H1 (cell line): ENCODE data around the gene AURKB. TPM values are rescaled to one million over a fixed set of nuclear protein-coding genes. Genes with fewer than 3 reads are reported as not detected.

Source experiments
- ASH2L ChIP-seq: fragments of 200-600, 300-600 bp; sonication (generic); IDR thresholded peaks from one replicate; pipeline ENCODE4 v1.7.1; 2017; ENCODE audit warnings: low read length
- BCL11A ChIP-seq, 2 experiments: IDR thresholded peaks; one replicate each; pipeline ENCODE4 v1.6.1; 2011; ENCODE audit warnings: low read depth in 2 of 2, low read length in 2 of 2, mild to moderate bottlenecking in 2 of 2
- CBX8 ChIP-seq: fragments of 300-800, 300-1000 bp; sonication (generic); IDR thresholded peaks from 2 replicates; pipeline ENCODE4 v1.7.1; 2016; ENCODE audit warnings: low read depth, low read length, borderline replicate concordance
- CHD1 ChIP-seq: IDR thresholded peaks from 2 replicates; pipeline ENCODE4 v1.6.1; 2012; ENCODE audit warnings: low read depth, low read length, improper control_type of control experiment
- CTCF ChIP-seq, 3 experiments: IDR thresholded peaks; 1 replicate in 2 of 3; 2 replicates in 1 of 3; pipeline versions ENCODE4 v1.5.1 to v1.6.1; 2011; ENCODE audit warnings: low read length in 3 of 3, mild to moderate bottlenecking in 3 of 3, inconsistent platforms in 2 of 3, low read depth in 1 of 3, moderate library complexity in 1 of 3; ENCODE audit not compliant: insufficient read depth in 1 of 3; ENCODE audit errors: control extremely low read depth in 1 of 3
- E2F6 ChIP-seq: IDR thresholded peaks from 2 replicates; pipeline ENCODE4 v1.6.1; 2012; ENCODE audit warnings: inconsistent platforms
- EP300 ChIP-seq, 2 experiments: IDR thresholded peaks; 1 replicate in 1 of 2; 2 replicates in 1 of 2; pipeline ENCODE4 v1.6.1; 2011 to 2012; ENCODE audit warnings: low read depth in 2 of 2, low read length in 2 of 2, mild to moderate bottlenecking in 2 of 2, borderline replicate concordance in 1 of 2, inconsistent platforms in 1 of 2, moderate library complexity in 1 of 2
- FOSL1 ChIP-seq: IDR thresholded peaks from 2 replicates; pipeline ENCODE4 v1.6.1; 2011; ENCODE audit warnings: mild to moderate bottlenecking, low read depth, low read length, moderate library complexity; ENCODE audit not compliant: insufficient read depth
- GABPA ChIP-seq: IDR thresholded peaks from 2 replicates; pipeline ENCODE4 v1.6.1; 2011; ENCODE audit warnings: mild to moderate bottlenecking, low read length, moderate library complexity, borderline replicate concordance; ENCODE audit not compliant: insufficient read depth
- GTF2F1 ChIP-seq: IDR thresholded peaks from 2 replicates; pipeline ENCODE4 v1.6.1; 2012; ENCODE audit warnings: low read depth, low read length, improper control_type of control experiment, borderline replicate concordance
- JUND ChIP-seq: IDR thresholded peaks from 2 replicates; pipeline ENCODE4 v1.6.1; 2011; ENCODE audit warnings: mild to moderate bottlenecking, improper control_type of control experiment, low read length
- KDM4A ChIP-seq: IDR thresholded peaks from one replicate; pipeline ENCODE4 v1.7.1; 2012; ENCODE audit warnings: low read depth, mild to moderate bottlenecking, moderate library complexity, low read length, inconsistent platforms; ENCODE audit not compliant: severe bottlenecking
- KDM5A ChIP-seq: fragments of 200-600 bp; IDR thresholded peaks from 2 replicates; pipeline ENCODE4 v1.7.1; 2012; ENCODE audit warnings: mild to moderate bottlenecking, low read length, inconsistent platforms, mixed read lengths
- NRF1 ChIP-seq: IDR thresholded peaks from 2 replicates; pipeline ENCODE4 v1.6.1; 2011; ENCODE audit warnings: mild to moderate bottlenecking, low read depth, low read length, improper control_type of control experiment
- POLR2A ChIP-seq, 2 experiments: IDR thresholded peaks; 1 replicate in 1 of 2; 2 replicates in 1 of 2; pipeline ENCODE4 v1.6.1; 2011; ENCODE audit warnings: low read depth in 2 of 2, low read length in 2 of 2, mild to moderate bottlenecking in 2 of 2; ENCODE audit errors: control extremely low read depth in 1 of 2
- POU5F1 ChIP-seq: IDR thresholded peaks from 2 replicates; pipeline ENCODE4 v1.6.1; 2011; ENCODE audit warnings: low read depth, mild to moderate bottlenecking, low read length, moderate library complexity
- RAD21 ChIP-seq, 2 experiments: IDR thresholded peaks in 1 of 2; conservative IDR thresholded peaks in 1 of 2; 2 replicates each; pipeline ENCODE4 v1.6.1; 2011; ENCODE audit warnings: low read depth in 2 of 2, low read length in 2 of 2, improper control_type of control experiment in 1 of 2, inconsistent platforms in 1 of 2, mild to moderate bottlenecking in 1 of 2, moderate library complexity in 1 of 2
- SIRT6 ChIP-seq: IDR thresholded peaks from one replicate; pipeline ENCODE4 v1.7.1; 2012; ENCODE audit warnings: low read length, inconsistent platforms
- SIX5 ChIP-seq: IDR thresholded peaks from 2 replicates; pipeline ENCODE4 v1.6.1; 2011; ENCODE audit warnings: mild to moderate bottlenecking, low read depth, low read length
- SRF ChIP-seq: IDR thresholded peaks from 2 replicates; pipeline ENCODE4 v1.6.1; 2011; ENCODE audit warnings: mild to moderate bottlenecking, low read depth, low read length, moderate library complexity
- YY1 ChIP-seq: IDR thresholded peaks from 2 replicates; pipeline ENCODE4 v1.6.1; 2011; ENCODE audit warnings: low read depth, mild to moderate bottlenecking, low read length
- polyA plus RNA-seq, 7 experiments: library from polyadenylated mRNA; depleted of rRNA in 3 of 7; stranded (reverse) in 5 of 7; unstranded in 2 of 7; fragments of >200 nt in 5 of 7; fragments of 200-250 nt in 2 of 7; gene quantifications; 1 replicate in 5 of 7; 2 replicates in 1 of 7; 4 replicates in 1 of 7; pipeline versions ENCODE4 v1.2.1 to v1.2.3, GENCODE V29; 2011 to 2013; ENCODE audit warnings: missing spikeins in 2 of 7, mixed read lengths in 2 of 7
- total RNA-seq: library from RNA; stranded (reverse); fragmentation: NEBNext Ultra II Directional; extraction: Animal tissue kit (Norgen Biotek cat#: 25700); gene quantifications from 2 replicates; pipeline ENCODE4 v1.2.1, GENCODE V29; 2021

AURKB gene
- total and polyA plus RNA-seq, 2 of the 8 experiments (the other 6 are each of a cell fraction or from before 2014, with no cell fraction given) = 102 to 160 TPM

GRCh38 chr17:8220783-8221662 is 10.6 kb upstream of the AURKB start (continued):
- peak; percentile 96 for TF ChIP-seq YY1
- no peak for TF ChIP-seq E2F6
- no peak for TF ChIP-seq GTF2F1
- TF ChIP-seq POLR2A (IDR thresholded peaks at IDR 0.05; ENCODE audit: control extremely low read depth in 1 of 2, low read depth in 2 of 2, low read length in 2 of 2) = peak in 1 of 2 experiments; percentile 81; a peak in 2 of 3 replicates
- no peak for TF ChIP-seq SIX5
- peak; percentile 27; the same call in 1 of the 2 replicates for TF ChIP-seq JUND
- no peak for TF ChIP-seq RAD21 (IDR thresholded peaks at IDR 0.05 in 1 of 2, conservative IDR thresholded peaks at IDR 0.05 in 1 of 2; ENCODE audit: low read depth in 2 of 2, low read length in 2 of 2)
- peak; percentile 40; the same call in 1 of the 2 replicates for TF ChIP-seq NRF1
- no peak for TF ChIP-seq KDM5A
- TF ChIP-seq EP300 (IDR thresholded peaks at IDR 0.05; ENCODE audit: borderline replicate concordance in 1 of 2, low read depth in 2 of 2, low read length in 2 of 2) = no peak
- TF ChIP-seq ASH2L = peak; percentile 99
- peak; percentile 70 for TF ChIP-seq CHD1
- TF ChIP-seq SRF = no peak
- no peak for TF ChIP-seq CTCF (IDR thresholded peaks at IDR 0.05; ENCODE audit: control extremely low read depth in 1 of 3, insufficient read depth in 1 of 3, low read depth in 1 of 3, low read length in 3 of 3)
- TF ChIP-seq POU5F1 = peak; percentile 29; the same call in 1 of the 2 replicates
- no peak for TF ChIP-seq CBX8
- peak; percentile 26 for TF ChIP-seq KDM4A
- TF ChIP-seq SIRT6 = no peak
- TF ChIP-seq GABPA = no peak
- no peak for TF ChIP-seq FOSL1
- TF ChIP-seq BCL11A (IDR thresholded peaks at IDR 0.05; ENCODE audit: low read depth in 2 of 2, low read length in 2 of 2) = no peak
